Activated CD4-positive, CD25-positive, alpha-beta regulatory T cell treated with anti-CD3 and anti-CD28 coated beads, Interleukin-2, amount 50 U/mL, for 16 hours (primary cell): ENCODE data around the gene TMEM259.

ENCODE experiments used
- DNase-seq: peaks from one replicate; pipeline ENCODE4 v3.0.0-alpha.2; 2020; ENCODE audit warnings: low read depth, low spot score

Gene TMEM259

GRCh38 chr19:1020868-1021425, at the start of gene TMEM259:
TSS of gene TMEM259 (minus strand) at chr19:1021123. CDS start at chr19:1020996, 127 bp downstream.
- DNase-seq = peak; percentile 96

- no peak for DNase-seq
Observed at GRCh38 chr19:1070576-1070930, 49.6 kb upstream of the TMEM259 start.

GRCh38 chr19:1069009-1069779, 48.3 kb upstream of the TMEM259 start:
- peak; percentile 47 for DNase-seq

GRCh38 chr19:1068009-1069001, 47.4 kb upstream of the TMEM259 start:
- DNase-seq = no peak

- no peak for DNase-seq
Observed at GRCh38 chr19:1067341-1067957, 46.5 kb upstream of the TMEM259 start.

GRCh38 chr19:1066748-1067340, 45.9 kb upstream of the TMEM259 start, which contains the start of gene ARHGAP45:
TSS of gene ARHGAP45 (plus strand) at chr19:1067167. CDS start at chr19:1067406, 239 bp downstream.
- DNase-seq = peak; percentile 72

GRCh38 chr19:1066251-1066747, 45.4 kb upstream of the TMEM259 start:
- DNase-seq = no peak

GRCh38 chr19:1065606-1066109, 44.7 kb upstream of the TMEM259 start:
- no peak for DNase-seq

- DNase-seq = no peak
Observed at GRCh38 chr19:1064661-1065605, 44.0 kb upstream of the TMEM259 start.

GRCh38 chr19:1063909-1064660, 43.2 kb upstream of the TMEM259 start:
- no peak for DNase-seq

- no peak for DNase-seq
Observed at GRCh38 chr19:1063030-1063908, 42.3 kb upstream of the TMEM259 start.

GRCh38 chr19:1062387-1063029, 41.6 kb upstream of the TMEM259 start:
- no peak for DNase-seq

- DNase-seq = no peak
Observed at GRCh38 chr19:1061987-1062386, 41.1 kb upstream of the TMEM259 start.

- no peak for DNase-seq
Observed at GRCh38 chr19:1060689-1061088, 39.8 kb upstream of the TMEM259 start.

GRCh38 chr19:1058112-1058511, 37.2 kb upstream of the TMEM259 start:
- no peak for DNase-seq

GRCh38 chr19:1057176-1057855, 36.4 kb upstream of the TMEM259 start:
- DNase-seq = no peak
